ENCODE measurements around the gene OSBPL3.

DNA sequence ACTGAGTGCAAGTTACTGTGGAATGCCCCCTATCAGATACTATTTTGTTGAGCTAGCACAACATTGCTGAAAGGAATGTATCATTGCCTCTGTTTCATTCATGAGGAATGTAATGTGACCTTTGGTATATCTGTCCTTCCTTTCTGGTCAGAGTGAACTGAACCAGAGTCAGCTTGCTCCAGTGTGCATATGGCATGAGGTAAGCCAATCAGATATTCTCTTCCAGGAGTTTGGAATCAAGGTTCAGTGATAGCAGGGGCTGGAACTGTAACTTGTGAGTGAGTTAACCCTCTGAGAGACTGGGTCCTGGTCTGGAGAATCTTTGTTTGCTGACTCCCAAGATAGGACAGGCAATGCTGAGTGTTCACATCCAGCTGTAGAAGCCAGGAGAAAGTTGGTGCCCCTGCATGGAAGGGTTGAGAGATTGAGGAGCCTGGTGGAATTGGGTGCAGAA, 45.3 kb upstream of the OSBPL3 start:
- no peak for TF ChIP-seq EZH2 (IDR thresholded peaks at IDR 0.05)
- TF ChIP-seq POLR2AphosphoS5 (IDR thresholded peaks at IDR 0.05; ENCODE audit: borderline replicate concordance, low read depth, low read length) = no peak
- no peak for TF ChIP-seq FOXP2 (optimal IDR thresholded peaks at IDR 0.05; ENCODE audit: control extremely low read depth, extremely low read length, insufficient read depth)
